ENCODE results near the gene RHD.
"Not testable (repeated sequence)": the region's sequence is repeated elsewhere in the genome, so short reads cannot be mapped to it uniquely, and the experiment has no call there.

The RHD gene

GRCh38 chr1:25272238-25272637, at the start of gene RHD:
TSS of gene RHD (plus strand) at chr1:25272509. CDS start at chr1:25272548, 39 bp downstream.
- not testable (repeated sequence) for DNase-seq (ENCODE audit: low read depth); H3K4me3 ChIP-seq (ENCODE audit: low read depth, low read length)

- H3K4me3 ChIP-seq (ENCODE audit: low read depth, low read length): no peak overlapping the region
- TF ChIP-seq CTCF (IDR thresholded peaks at IDR 0.05; ENCODE audit: control insufficient read depth, extremely low read depth, insufficient read depth): no peak
- DNase-seq (ENCODE audit: low read depth): no peak
Measured at GRCh38 chr1:25222606-25223005, 49.7 kb upstream of the RHD start.

GRCh38 chr1:25223471-25223870, 48.8 kb upstream of the RHD start:
- DNase-seq (ENCODE audit: low read depth): no peak

GRCh38 chr1:25232027-25232865, 40.1 kb upstream of the RHD start, which contains the start of gene SYF2:
TSS of gene SYF2 (minus strand) at chr1:25232502. CDS start at chr1:25232467, 35 bp downstream.
- H3K4me3 ChIP-seq (ENCODE audit: low read depth, low read length): peak within 1 kb of the TSS; percentile 84
- DNase-seq (ENCODE audit: low read depth): no peak
- TF ChIP-seq CTCF (IDR thresholded peaks at IDR 0.05; ENCODE audit: control insufficient read depth, extremely low read depth, insufficient read depth): no peak

More at GRCh38 chr1:25223471-25223870, 48.8 kb upstream of the RHD start:
- no peak overlapping the region for H3K4me3 ChIP-seq (ENCODE audit: low read depth, low read length)
- TF ChIP-seq CTCF (IDR thresholded peaks at IDR 0.05; ENCODE audit: control insufficient read depth, extremely low read depth, insufficient read depth): no peak

GRCh38 chr1:25232866-25233784, 39.2 kb upstream of the RHD start:
- peak overlapping the region; percentile 84 for H3K4me3 ChIP-seq (ENCODE audit: low read depth, low read length)
- no peak for TF ChIP-seq CTCF (IDR thresholded peaks at IDR 0.05; ENCODE audit: control insufficient read depth, extremely low read depth, insufficient read depth)
- DNase-seq (ENCODE audit: low read depth): peak; percentile 62

GRCh38 chr1:25235411-25235810, 36.9 kb upstream of the RHD start:
- DNase-seq (ENCODE audit: low read depth); H3K4me3 ChIP-seq (ENCODE audit: low read depth, low read length): not testable (repeated sequence)

- DNase-seq (ENCODE audit: low read depth); H3K4me3 ChIP-seq (ENCODE audit: low read depth, low read length): not testable (repeated sequence)
Measured at GRCh38 chr1:25236261-25236660, 36.0 kb upstream of the RHD start.

- H3K4me3 ChIP-seq (ENCODE audit: low read depth, low read length): no peak overlapping the region
- DNase-seq (ENCODE audit: low read depth): no peak
- no peak for TF ChIP-seq CTCF (IDR thresholded peaks at IDR 0.05; ENCODE audit: control insufficient read depth, extremely low read depth, insufficient read depth)
Measured at GRCh38 chr1:25238046-25238445, 34.3 kb upstream of the RHD start.

All from LNCaP clone FGC (cell line).